ENCODE data around the gene DRD2.

DRD2 gene

DNA sequence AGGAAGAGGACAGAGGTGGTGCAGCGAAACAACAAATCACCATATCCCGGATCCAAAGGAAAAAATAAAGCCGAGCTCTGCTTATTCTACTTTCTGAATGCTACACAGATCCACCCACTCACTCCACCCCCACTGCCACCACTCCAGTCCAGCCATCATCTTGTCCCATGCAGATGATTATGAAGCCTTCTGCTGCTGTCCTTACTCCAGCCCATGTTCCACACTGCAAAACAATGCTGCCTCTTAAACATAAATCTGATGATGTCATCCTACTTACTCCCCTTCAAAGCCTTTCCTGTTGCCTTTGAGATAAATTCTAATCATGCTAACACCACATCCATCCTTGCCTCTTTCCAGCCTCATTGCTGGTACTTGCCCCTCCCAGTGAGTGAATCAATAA lies 6.5 kb upstream of the DRD2 start:
- FAIRE-seq (no peak), DNase-seq (ENCODE audit: insufficient read length, low spot score) (no peak)
- TF ChIP-seq, protein P1, sequence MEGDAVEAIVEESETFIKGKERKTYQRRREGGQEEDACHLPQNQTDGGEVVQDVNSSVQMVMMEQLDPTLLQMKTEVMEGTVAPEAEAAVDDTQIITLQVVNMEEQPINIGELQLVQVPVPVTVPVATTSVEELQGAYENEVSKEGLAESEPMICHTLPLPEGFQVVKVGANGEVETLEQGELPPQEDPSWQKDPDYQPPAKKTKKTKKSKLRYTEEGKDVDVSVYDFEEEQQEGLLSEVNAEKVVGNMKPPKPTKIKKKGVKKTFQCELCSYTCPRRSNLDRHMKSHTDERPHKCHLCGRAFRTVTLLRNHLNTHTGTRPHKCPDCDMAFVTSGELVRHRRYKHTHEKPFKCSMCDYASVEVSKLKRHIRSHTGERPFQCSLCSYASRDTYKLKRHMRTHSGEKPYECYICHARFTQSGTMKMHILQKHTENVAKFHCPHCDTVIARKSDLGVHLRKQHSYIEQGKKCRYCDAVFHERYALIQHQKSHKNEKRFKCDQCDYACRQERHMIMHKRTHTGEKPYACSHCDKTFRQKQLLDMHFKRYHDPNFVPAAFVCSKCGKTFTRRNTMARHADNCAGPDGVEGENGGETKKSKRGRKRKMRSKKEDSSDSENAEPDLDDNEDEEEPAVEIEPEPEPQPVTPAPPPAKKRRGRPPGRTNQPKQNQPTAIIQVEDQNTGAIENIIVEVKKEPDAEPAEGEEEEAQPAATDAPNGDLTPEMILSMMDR (IDR thresholded peaks at IDR 0.05; ENCODE audit: insufficient read depth, missing control alignments) = no peak

DNA sequence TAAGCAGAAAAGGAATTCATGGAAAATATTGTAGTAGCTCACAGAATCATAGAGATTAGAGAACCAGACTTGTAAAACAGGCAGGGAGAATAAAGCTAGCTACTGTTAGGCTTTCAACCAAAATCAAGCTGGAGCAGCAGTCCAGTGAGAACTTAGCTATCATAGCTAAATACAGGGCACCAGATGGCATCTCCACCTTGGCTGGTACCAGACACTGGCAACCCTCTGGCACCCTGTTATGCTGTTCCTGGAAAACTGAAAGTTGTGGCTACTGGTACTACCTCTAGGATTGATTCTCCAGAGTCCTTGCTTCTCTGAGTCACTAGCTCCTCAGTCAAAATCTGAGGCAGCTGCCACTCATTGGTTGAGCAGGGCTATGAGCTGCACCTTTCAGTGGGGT lies 6.0 kb upstream of the DRD2 start:
- FAIRE-seq = no peak
- TF ChIP-seq, protein P1 (IDR thresholded peaks at IDR 0.05; ENCODE audit: insufficient read depth, missing control alignments) = no peak
- no peak for DNase-seq (ENCODE audit: insufficient read length, low spot score)

DNA sequence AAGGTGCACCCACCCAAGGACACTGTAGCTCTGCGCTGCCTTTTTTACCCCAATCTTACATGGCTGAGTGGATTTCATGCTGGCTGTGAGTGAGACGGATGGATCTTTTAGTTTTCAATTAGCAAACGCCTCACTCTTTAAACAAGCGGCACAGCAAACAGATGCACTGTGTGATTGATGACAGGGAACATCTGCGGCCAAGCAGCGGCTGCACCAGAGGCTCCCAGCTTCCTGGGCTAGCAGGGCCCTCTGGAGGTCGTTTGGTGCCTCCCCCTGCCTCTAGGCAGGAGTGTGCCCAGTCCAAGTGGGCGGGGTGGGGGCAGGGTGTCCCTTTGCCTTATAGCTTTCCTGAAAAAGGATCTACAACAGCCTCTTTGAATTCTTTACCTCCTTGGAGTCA lies 2.1 kb upstream of the DRD2 start:
- DNase-seq (ENCODE audit: insufficient read length, low spot score) = no peak
- FAIRE-seq = no peak
- TF ChIP-seq, protein P1 (IDR thresholded peaks at IDR 0.05; ENCODE audit: insufficient read depth, missing control alignments) = peak; percentile 24

DNA sequence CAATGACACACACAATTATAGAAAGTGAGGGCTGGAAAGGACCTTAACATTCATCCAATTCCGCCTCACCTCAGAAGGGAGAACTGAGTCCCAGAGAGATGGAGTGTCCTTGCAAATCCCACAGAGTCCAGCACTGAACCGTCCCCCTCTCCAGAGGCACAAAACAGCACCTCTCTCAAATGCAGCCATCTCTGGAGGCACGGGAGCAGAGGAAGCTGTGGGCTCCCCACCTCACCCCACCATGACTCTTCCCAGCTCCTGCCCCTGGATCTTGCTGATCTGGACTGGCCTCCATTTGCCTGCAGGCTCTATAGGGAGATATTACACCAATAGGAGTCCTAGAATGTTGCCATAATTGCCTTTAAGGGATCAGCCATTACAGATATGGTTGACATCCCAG lies 1.4 kb upstream of the DRD2 start:
- no peak for FAIRE-seq
- DNase-seq (ENCODE audit: insufficient read length, low spot score) = no peak
- TF ChIP-seq, protein P1 (IDR thresholded peaks at IDR 0.05; ENCODE audit: insufficient read depth, missing control alignments) = no peak

DNA sequence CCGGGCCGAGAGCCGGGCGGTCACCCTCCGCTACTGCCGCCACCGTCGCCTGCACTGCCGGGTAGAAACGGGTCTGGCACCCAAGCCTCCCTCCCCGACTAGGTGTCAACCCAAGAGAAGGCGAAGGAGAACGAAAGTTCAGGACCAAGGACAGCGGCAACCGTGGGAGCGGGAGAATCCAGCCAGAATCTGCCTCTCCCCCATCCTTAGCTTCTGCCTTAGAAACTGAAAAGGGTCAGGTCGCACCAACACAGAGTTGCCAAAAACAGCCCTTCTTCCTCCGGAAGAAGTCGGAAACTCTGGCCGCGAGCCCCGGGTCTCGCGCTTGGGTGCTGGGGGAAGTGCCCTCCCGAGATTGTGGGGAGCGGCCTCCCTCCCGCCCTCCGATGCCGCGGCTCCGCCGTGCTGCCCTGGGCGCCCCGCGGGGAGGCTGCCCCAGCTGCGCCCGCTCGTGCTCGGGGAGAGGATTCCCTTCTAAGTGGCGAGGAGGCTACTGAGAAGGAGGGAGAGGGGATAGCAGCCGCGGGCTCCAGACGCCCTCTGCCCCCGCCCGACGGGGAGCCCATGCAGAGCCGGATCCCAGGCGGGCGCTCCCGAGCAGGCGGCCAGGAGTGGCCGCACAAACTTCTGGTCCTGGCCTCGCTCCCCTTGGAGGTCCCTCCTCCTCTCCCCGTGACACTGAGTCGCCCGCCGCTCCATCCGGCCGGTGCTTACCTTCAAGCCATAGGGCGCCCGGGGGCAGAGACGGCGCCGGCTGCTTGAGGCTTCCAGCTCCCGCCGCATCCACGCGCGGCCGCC lies 637 bp downstream of the DRD2 start:
- FAIRE-seq (no peak), DNase-seq (ENCODE audit: insufficient read length, low spot score) (peak; percentile 34)
- TF ChIP-seq, protein P1 (IDR thresholded peaks at IDR 0.05; ENCODE audit: insufficient read depth, missing control alignments) = no peak

DNA sequence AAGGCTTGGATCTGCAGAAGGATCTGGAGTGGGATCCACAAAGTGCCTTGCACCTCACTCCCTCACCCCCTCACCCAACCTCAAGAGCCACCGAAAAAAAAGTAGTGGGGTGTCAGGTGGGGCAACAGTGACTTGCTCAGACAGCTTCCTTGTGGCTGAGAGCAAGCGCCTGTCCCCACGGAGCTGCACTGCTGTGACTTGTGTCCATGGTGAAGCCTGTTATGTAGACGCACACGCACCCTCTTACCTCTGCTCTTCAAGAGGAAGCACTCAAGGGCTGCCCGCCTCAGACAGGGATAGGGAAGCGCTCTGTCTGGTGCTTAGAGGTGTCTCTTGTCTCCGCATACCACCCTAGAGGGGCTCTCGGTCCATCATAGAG lies 1.2 kb downstream of the DRD2 start:
- DNase-seq (ENCODE audit: insufficient read length, low spot score) (no peak), FAIRE-seq (no peak)
- TF ChIP-seq, protein P1 (IDR thresholded peaks at IDR 0.05; ENCODE audit: insufficient read depth, missing control alignments) = no peak

DNA sequence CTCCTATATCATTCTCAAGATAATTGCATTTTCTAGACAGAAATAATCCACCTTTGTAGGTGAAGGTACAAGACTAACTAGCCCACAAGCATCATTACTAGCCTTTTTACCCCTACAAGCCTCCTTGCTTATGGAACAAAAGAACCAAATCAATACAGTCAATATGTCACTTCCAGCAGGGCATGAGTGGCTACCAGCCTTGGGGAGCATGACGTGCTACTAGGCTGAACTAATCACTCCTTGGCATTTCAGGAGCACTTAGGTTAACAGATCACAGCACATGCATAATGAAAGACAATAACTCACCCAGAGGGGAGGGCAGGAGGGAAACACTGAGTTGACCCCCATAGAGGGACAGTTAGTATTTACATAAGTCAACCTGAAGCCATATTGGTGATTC lies 2.7 kb downstream of the DRD2 start:
- FAIRE-seq (peak; percentile 11), DNase-seq (ENCODE audit: insufficient read length, low spot score) (no peak)
- TF ChIP-seq, protein P1 (IDR thresholded peaks at IDR 0.05; ENCODE audit: insufficient read depth, missing control alignments) = no peak

Data from D721Med (cell line).